Measurements from ENCODE around the gene GRIA4. TPM values are rescaled to one million over a fixed set of nuclear protein-coding genes. Genes with fewer than 3 reads are reported as not detected.

The GRIA4 gene
- total and polyA plus RNA-seq, 5 donors from 2014 or later: not detected

- Histone ChIP-seq H3K9me3 (ENCODE audit: control insufficient read depth in 2 of 2, low read length in 2 of 2) (no peaks in the 10 kb centered on the region), H3K27me3 (ENCODE audit: control insufficient read depth, insufficient read depth, low read length) (no peaks in the 10 kb centered on the region), H3K27ac (ENCODE audit: insufficient read depth, low read length, poor library complexity, severe bottlenecking) (no peak overlapping the region), H3K4me1 (ENCODE audit: control insufficient read depth, insufficient read depth, low read length, poor library complexity, severe bottlenecking) (no peaks in the 10 kb centered on the region), H3K36me3 (ENCODE audit: control insufficient read depth, insufficient read depth, low read length) (no peaks in the 10 kb centered on the region), H3K4me3 (ENCODE audit: low read depth, low read length) (no peak overlapping the region)
- Mint-ChIP-seq H3K4me1 (no peaks in the 10 kb centered on the region), H3K27ac (no peak overlapping the region), H3K27me3 (no peaks in the 10 kb centered on the region), H3K4me3 (no peak overlapping the region), H3K36me3 (no peaks in the 10 kb centered on the region), H3K9me3 (no peaks in the 10 kb centered on the region)
- DNase-seq (no peak), ATAC-seq (ENCODE audit: low read depth in 2 of 2) (no peak)
Observed at GRCh38 chr11:105968021-105968697, 358.3 kb downstream of the GRIA4 start.

- Histone ChIP-seq H3K4me3 (ENCODE audit: low read depth, low read length) (no peak overlapping the region), H3K36me3 (ENCODE audit: control insufficient read depth, insufficient read depth, low read length) (no peaks in the 10 kb centered on the region), H3K27ac (ENCODE audit: insufficient read depth, low read length, poor library complexity, severe bottlenecking) (no peak overlapping the region), H3K27me3 (ENCODE audit: control insufficient read depth, insufficient read depth, low read length) (no peaks in the 10 kb centered on the region), H3K9me3 (ENCODE audit: control insufficient read depth in 2 of 2, low read length in 2 of 2) (no peaks in the 10 kb centered on the region), H3K4me1 (ENCODE audit: control insufficient read depth, insufficient read depth, low read length, poor library complexity, severe bottlenecking) (no peaks in the 10 kb centered on the region)
- H3K36me3 Mint-ChIP-seq: no peaks in the 10 kb centered on the region
- ATAC-seq (ENCODE audit: low read depth in 2 of 2) (no peak), DNase-seq (no peak)
- H3K27me3 Mint-ChIP-seq: no peaks in the 10 kb centered on the region
- H3K27ac Mint-ChIP-seq: no peak overlapping the region
- H3K4me1 Mint-ChIP-seq: no peaks in the 10 kb centered on the region
- no peaks in the 10 kb centered on the region for H3K9me3 Mint-ChIP-seq
- no peak overlapping the region for H3K4me3 Mint-ChIP-seq
Observed at GRCh38 chr11:105969756-105970155, 359.9 kb downstream of the GRIA4 start.

- H3K36me3 ChIP-seq (ENCODE audit: control insufficient read depth, insufficient read depth, low read length): no peaks in the 10 kb centered on the region
- H3K4me3 ChIP-seq (ENCODE audit: low read depth, low read length): no peak overlapping the region
- Mint-ChIP-seq H3K36me3 (no peaks in the 10 kb centered on the region), H3K27me3 (peaks cover 4% of the 10 kb centered on the region), H3K4me1 (no peaks in the 10 kb centered on the region), H3K9me3 (no peaks in the 10 kb centered on the region), H3K4me3 (no peak overlapping the region), H3K27ac (no peak overlapping the region)
- H3K9me3 ChIP-seq (ENCODE audit: control insufficient read depth in 2 of 2, low read length in 2 of 2): no peaks in the 10 kb centered on the region
- H3K4me1 ChIP-seq (ENCODE audit: control insufficient read depth, insufficient read depth, low read length, poor library complexity, severe bottlenecking): no peaks in the 10 kb centered on the region
- no peaks in the 10 kb centered on the region for H3K27me3 ChIP-seq (ENCODE audit: control insufficient read depth, insufficient read depth, low read length)
- H3K27ac ChIP-seq (ENCODE audit: insufficient read depth, low read length, poor library complexity, severe bottlenecking): no peak overlapping the region
- DNase-seq (no peak), ATAC-seq (ENCODE audit: low read depth in 2 of 2) (no peak)
Observed at GRCh38 chr11:105975128-105975527, 365.3 kb downstream of the GRIA4 start.

- DNase-seq: no peak
- Mint-ChIP-seq H3K4me1 (no peaks in the 10 kb centered on the region), H3K4me3 (no peak overlapping the region), H3K27me3 (peaks cover 4% of the 10 kb centered on the region), H3K27ac (no peak overlapping the region), H3K9me3 (peaks cover 0 to 3% (median 0%) of the 10 kb centered on the region in 7 donors), H3K36me3 (no peaks in the 10 kb centered on the region)
- ATAC-seq (ENCODE audit: low read depth in 2 of 2): no peak
- no peak overlapping the region for H3K27ac ChIP-seq (ENCODE audit: insufficient read depth, low read length, poor library complexity, severe bottlenecking)
- H3K9me3 ChIP-seq (ENCODE audit: control insufficient read depth in 2 of 2, low read length in 2 of 2): no peaks in the 10 kb centered on the region
- no peaks in the 10 kb centered on the region for H3K36me3 ChIP-seq (ENCODE audit: control insufficient read depth, insufficient read depth, low read length)
- H3K4me3 ChIP-seq (ENCODE audit: low read depth, low read length): no peak overlapping the region
- no peaks in the 10 kb centered on the region for H3K4me1 ChIP-seq (ENCODE audit: control insufficient read depth, insufficient read depth, low read length, poor library complexity, severe bottlenecking)
- H3K27me3 ChIP-seq (ENCODE audit: control insufficient read depth, insufficient read depth, low read length): no peaks in the 10 kb centered on the region
Observed at GRCh38 chr11:105979997-105980703, 370.3 kb downstream of the GRIA4 start.

- Mint-ChIP-seq H3K27ac (no peak overlapping the region), H3K27me3 (no peaks in the 10 kb centered on the region), H3K9me3 (peaks cover 0 to 5% (median 2%) of the 10 kb centered on the region in 7 donors), H3K36me3 (no peaks in the 10 kb centered on the region), H3K4me1 (no peaks in the 10 kb centered on the region), H3K4me3 (no peak overlapping the region)
- H3K27ac ChIP-seq (ENCODE audit: insufficient read depth, low read length, poor library complexity, severe bottlenecking): no peak overlapping the region
- no peaks in the 10 kb centered on the region for H3K27me3 ChIP-seq (ENCODE audit: control insufficient read depth, insufficient read depth, low read length)
- no peak overlapping the region for H3K4me3 ChIP-seq (ENCODE audit: low read depth, low read length)
- DNase-seq: no peak
- no peaks in the 10 kb centered on the region for H3K36me3 ChIP-seq (ENCODE audit: control insufficient read depth, insufficient read depth, low read length)
- H3K9me3 ChIP-seq (ENCODE audit: control insufficient read depth in 2 of 2, low read length in 2 of 2): no peaks in the 10 kb centered on the region
- no peaks in the 10 kb centered on the region for H3K4me1 ChIP-seq (ENCODE audit: control insufficient read depth, insufficient read depth, low read length, poor library complexity, severe bottlenecking)
- no peak for ATAC-seq (ENCODE audit: low read depth in 2 of 2)
Observed at GRCh38 chr11:105986554-105986953, 376.7 kb downstream of the GRIA4 start.

GRCh38 chr11:105988197-105988596 lies 378.3 kb downstream of the GRIA4 start:
- H3K4me3 ChIP-seq (ENCODE audit: low read depth, low read length): no peak overlapping the region
- Mint-ChIP-seq H3K27me3 (no peaks in the 10 kb centered on the region), H3K36me3 (peaks cover 4% of the 10 kb centered on the region), H3K27ac (no peak overlapping the region), H3K9me3 (peaks cover 0 to 9% (median 4%) of the 10 kb centered on the region in 7 donors), H3K4me3 (no peak overlapping the region), H3K4me1 (peaks cover 0 to 2% (median 0%) of the 10 kb centered on the region in 4 donors)
- DNase-seq (no peak), ATAC-seq (ENCODE audit: low read depth in 2 of 2) (no peak)
- no peak overlapping the region for H3K27ac ChIP-seq (ENCODE audit: insufficient read depth, low read length, poor library complexity, severe bottlenecking)
- peaks cover 0 to 1% of the 10 kb centered on the region in 2 experiments for H3K9me3 ChIP-seq (ENCODE audit: control insufficient read depth in 2 of 2, low read length in 2 of 2)
- no peaks in the 10 kb centered on the region for H3K4me1 ChIP-seq (ENCODE audit: control insufficient read depth, insufficient read depth, low read length, poor library complexity, severe bottlenecking)
- no peaks in the 10 kb centered on the region for H3K27me3 ChIP-seq (ENCODE audit: control insufficient read depth, insufficient read depth, low read length)
- no peaks in the 10 kb centered on the region for H3K36me3 ChIP-seq (ENCODE audit: control insufficient read depth, insufficient read depth, low read length)

- Mint-ChIP-seq H3K27me3 (no peaks in the 10 kb centered on the region), H3K27ac (no peak overlapping the region), H3K9me3 (peaks cover 0 to 15% (median 5%) of the 10 kb centered on the region in 7 donors), H3K4me1 (peaks cover 0 to 4% (median 0%) of the 10 kb centered on the region in 4 donors), H3K36me3 (peaks cover 10% of the 10 kb centered on the region), H3K4me3 (no peak overlapping the region)
- Histone ChIP-seq H3K9me3 (ENCODE audit: control insufficient read depth in 2 of 2, low read length in 2 of 2) (peaks cover 2 to 5% of the 10 kb centered on the region in 2 experiments), H3K4me3 (ENCODE audit: low read depth, low read length) (no peak overlapping the region), H3K4me1 (ENCODE audit: control insufficient read depth, insufficient read depth, low read length, poor library complexity, severe bottlenecking) (no peaks in the 10 kb centered on the region), H3K36me3 (ENCODE audit: control insufficient read depth, insufficient read depth, low read length) (no peaks in the 10 kb centered on the region), H3K27me3 (ENCODE audit: control insufficient read depth, insufficient read depth, low read length) (no peaks in the 10 kb centered on the region), H3K27ac (ENCODE audit: insufficient read depth, low read length, poor library complexity, severe bottlenecking) (no peak overlapping the region)
- DNase-seq: no peak
- no peak for ATAC-seq (ENCODE audit: low read depth in 2 of 2)
Observed at GRCh38 chr11:105989124-105989523, 379.3 kb downstream of the GRIA4 start.

GRCh38 chr11:105991888-105992287 lies 382.0 kb downstream of the GRIA4 start:
- H3K36me3 ChIP-seq (ENCODE audit: control insufficient read depth, insufficient read depth, low read length): peaks cover 8% of the 10 kb centered on the region
- Mint-ChIP-seq H3K4me1 (peaks cover 0 to 6% (median 2%) of the 10 kb centered on the region in 4 donors), H3K9me3 (peaks cover 0 to 15% (median 5%) of the 10 kb centered on the region in 7 donors), H3K36me3 (peaks cover 22% of the 10 kb centered on the region), H3K27ac (no peak overlapping the region), H3K27me3 (no peaks in the 10 kb centered on the region), H3K4me3 (no peak overlapping the region)
- no peak for DNase-seq
- H3K27me3 ChIP-seq (ENCODE audit: control insufficient read depth, insufficient read depth, low read length): no peaks in the 10 kb centered on the region
- ATAC-seq (ENCODE audit: low read depth in 2 of 2): no peak
- H3K27ac ChIP-seq (ENCODE audit: insufficient read depth, low read length, poor library complexity, severe bottlenecking): no peak overlapping the region
- H3K9me3 ChIP-seq (ENCODE audit: control insufficient read depth in 2 of 2, low read length in 2 of 2): peaks cover 2 to 5% of the 10 kb centered on the region in 2 experiments
- H3K4me3 ChIP-seq (ENCODE audit: low read depth, low read length): no peak overlapping the region
- H3K4me1 ChIP-seq (ENCODE audit: control insufficient read depth, insufficient read depth, low read length, poor library complexity, severe bottlenecking): no peaks in the 10 kb centered on the region
